HG03064 (cell line): ENCODE results near the gene HPSE.

Source experiments
- ATAC-seq: cut with Tn5 transposase; IDR thresholded peaks from one replicate; pipeline ENCODE4 v1.9.1; 2021; ENCODE audit warnings: low read depth; ENCODE audit not compliant: unreplicated experiment

The HPSE gene

GRCh38 chr4:83252782-83253405, 81.8 kb downstream of the HPSE start:
- ATAC-seq: no peak

DNA sequence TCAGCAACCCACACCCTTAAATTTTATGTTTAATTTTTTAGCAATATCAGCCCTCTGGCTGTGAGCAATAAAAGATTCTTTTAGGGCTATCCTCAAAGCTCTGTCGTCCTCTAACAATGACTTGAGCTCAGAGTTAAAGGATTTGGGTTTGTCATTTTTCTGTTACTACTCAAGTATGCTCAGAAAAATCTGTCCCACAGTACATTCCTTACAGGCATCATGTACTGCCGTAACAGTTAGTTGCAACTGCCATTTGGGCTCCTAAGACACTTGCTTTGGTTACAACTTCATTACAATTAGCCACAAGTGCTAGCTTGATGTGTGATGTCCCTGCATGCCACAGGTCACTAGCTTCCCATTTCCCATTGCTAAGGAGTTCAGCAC, 83.2 kb downstream of the HPSE start:
- ATAC-seq: no peak

DNA sequence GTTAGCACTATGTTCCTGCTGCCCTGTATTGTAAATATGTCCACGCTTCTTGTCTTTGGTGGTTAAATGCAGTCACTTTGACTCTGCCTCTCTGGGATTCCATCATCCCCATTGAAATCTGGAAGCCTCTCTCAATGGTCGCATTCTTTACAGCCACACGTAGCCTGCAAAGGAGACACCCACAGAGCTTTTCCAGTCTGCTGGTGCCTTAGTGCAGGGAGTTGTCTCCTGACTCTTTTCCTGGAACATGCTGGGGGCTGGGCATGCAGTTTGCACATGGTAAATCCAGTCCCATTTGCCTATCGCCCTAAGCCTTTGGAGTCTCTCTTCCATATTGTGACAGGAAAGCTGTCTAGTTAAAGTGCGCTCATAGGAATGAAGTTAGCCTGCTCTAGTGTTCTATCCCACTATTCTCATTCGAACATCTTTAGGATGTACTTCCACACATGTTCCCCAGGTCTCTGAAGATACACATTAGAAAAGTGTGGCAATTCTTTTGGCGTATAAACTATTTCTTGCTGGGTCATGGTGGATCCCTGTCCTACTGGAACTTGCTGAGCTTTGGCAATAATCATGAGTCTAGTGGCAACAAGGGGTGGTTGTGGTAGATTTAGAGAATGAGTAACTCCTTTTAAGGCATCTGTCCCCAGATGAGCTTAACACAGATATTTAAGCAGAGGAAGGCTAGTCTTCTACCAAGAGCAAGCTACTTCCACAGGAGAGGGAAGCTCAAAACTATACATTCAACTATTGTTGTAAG, 83.8 kb downstream of the HPSE start:
- ATAC-seq: no peak

- ATAC-seq: no peak
Measured at GRCh38 chr4:83248486-83248885, 86.2 kb downstream of the HPSE start.

DNA sequence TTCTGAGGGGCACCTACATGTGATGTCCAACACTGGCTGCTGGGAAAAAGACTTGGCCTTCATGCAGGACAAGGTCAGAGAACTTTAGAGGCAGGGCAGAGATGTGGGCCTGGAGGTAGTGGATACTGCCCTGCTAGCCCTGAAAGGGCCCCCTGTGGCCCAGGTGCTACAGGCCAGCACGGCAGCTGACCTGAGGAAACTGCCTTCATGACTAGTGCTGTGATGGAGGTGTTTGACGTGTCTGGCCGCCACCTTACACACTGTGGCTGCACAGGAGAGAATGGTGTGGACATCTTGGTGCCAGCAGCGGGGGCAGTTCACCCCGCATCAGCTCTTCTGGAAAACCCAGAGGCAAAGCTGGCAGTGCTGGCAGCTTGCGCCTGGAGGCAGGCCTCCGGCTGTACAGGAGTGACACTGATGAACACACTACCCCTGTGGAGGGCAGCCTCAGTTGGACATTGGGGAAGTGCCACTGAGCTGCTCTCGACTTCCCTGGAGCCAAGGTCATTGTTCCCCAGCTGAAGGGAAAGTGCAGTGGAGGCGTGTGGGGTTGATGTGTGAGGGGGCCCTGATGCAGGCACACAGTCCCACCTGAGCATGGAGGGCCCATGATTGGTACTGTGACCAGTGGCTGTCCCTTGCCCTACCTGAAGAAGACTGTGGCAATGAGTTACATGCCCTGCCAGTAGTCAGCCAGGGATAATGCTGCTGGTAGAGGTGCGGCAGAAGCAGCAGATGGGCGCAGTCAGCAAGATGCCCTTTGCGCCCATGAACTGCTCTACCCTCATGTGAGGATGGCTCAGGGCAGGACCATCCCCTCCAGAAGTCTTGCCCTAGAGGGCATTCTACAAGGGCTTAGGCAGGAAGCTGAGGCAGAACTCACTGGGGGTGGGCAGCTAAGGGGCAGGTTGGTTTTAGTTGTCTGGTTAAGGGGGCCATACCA, 87.0 kb downstream of the HPSE start:
- no peak for ATAC-seq
